Measurements from ENCODE around the gene FAM3B. TPM values are rescaled to one million over a fixed set of nuclear protein-coding genes. Genes with fewer than 3 reads are reported as not detected.

Gene FAM3B
- total and polyA plus RNA-seq, 2 of the 4 experiments (the other 2 are of a cell fraction), result not detected

DNA sequence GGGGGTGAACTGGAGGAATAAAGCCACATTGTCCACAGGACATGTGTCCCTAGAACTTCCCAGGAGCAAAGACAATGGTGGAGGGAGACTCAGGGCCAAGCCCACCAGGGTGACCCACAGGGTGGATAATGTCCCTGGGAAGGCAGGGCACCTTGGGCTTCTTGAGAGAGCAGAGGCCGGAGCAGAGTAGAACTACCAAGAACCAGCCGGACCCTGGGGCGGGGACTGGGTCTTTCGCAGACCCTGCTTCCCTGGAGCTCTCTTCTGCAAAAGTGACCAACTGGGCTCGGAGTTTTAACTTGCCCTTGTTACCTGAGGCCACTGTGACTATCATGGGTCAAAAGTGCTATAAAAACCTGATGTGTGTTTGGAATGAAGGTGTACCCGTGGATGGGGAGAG, 875 bp upstream of the FAM3B start:
- DNase-seq, result no peak
- Histone ChIP-seq H2BK120ac (ENCODE audit: low read depth, low read length) (no peak overlapping the region), H3K4me2 (ENCODE audit: low read depth, low read length) (no peak overlapping the region), H4K5ac (ENCODE audit: low read depth, low read length) (no peak overlapping the region), H3K4ac (ENCODE audit: low read depth, low read length) (no peak overlapping the region), H3K56ac (ENCODE audit: extremely low read depth, insufficient read depth, low read length) (no peak overlapping the region), H2AFZ (replicated peaks; ENCODE audit: low read length, poor library complexity) (no peak overlapping the region), H3K9ac (ENCODE audit: low read depth, low read length) (no peak overlapping the region), H3K4me1 (ENCODE audit: control insufficient read depth, insufficient read depth, low read length) (no peaks in the 10 kb centered on the region), H2BK15ac (ENCODE audit: low read depth, low read length) (no peak overlapping the region), H3K23ac (ENCODE audit: low read depth, low read length) (no peak overlapping the region), H3K27ac (ENCODE audit: insufficient read depth, low read length) (no peak overlapping the region), H2AK9ac (replicated peaks; ENCODE audit: low read depth, low read length, poor library complexity) (no peak overlapping the region), H3K36me3 (ENCODE audit: control insufficient read depth, insufficient read depth, low read length) (no peaks in the 10 kb centered on the region), H3K14ac (replicated peaks; ENCODE audit: low read depth, low read length) (no peak overlapping the region), H4K8ac (ENCODE audit: low read depth in 2 of 2, low read length in 2 of 2) (no peak overlapping the region), H3K79me1 (ENCODE audit: low read depth in 1 of 2, low read length in 2 of 2) (no peaks in the 10 kb centered on the region), H3K27me3 (ENCODE audit: control insufficient read depth, insufficient read depth, low read length) (peaks cover 36% of the 10 kb centered on the region), H3K18ac (ENCODE audit: low read depth, low read length) (no peak overlapping the region), H4K91ac (ENCODE audit: insufficient read depth, low read depth, low read length) (no peak overlapping the region), H4K20me1 (ENCODE audit: insufficient read depth, low read length) (no peaks in the 10 kb centered on the region), H2BK20ac (ENCODE audit: low read depth, low read length) (no peak overlapping the region), H2AK5ac (ENCODE audit: low read depth, low read length) (no peak overlapping the region), H3K9me3 (ENCODE audit: control insufficient read depth, insufficient read depth, low read length) (no peaks in the 10 kb centered on the region), H3K9me1 (ENCODE audit: insufficient read depth, low read length) (no peaks in the 10 kb centered on the region), H3K4me3 (ENCODE audit: insufficient read depth, low read depth, low read length) (no peak overlapping the region), H2BK5ac (ENCODE audit: low read depth, low read length, poor library complexity, severe bottlenecking) (no peak overlapping the region)
- dilution Hi-C loops (cut with HindIII; ENCODE audit: low sequenced_read_pairs, unreplicated experiment) (no loop called here), intact Hi-C loops (cut with micrococcal nuclease) (no loop called here), in situ Hi-C loops (cut with MboI; ENCODE audit: low sequenced_read_pairs) (no loop called here)
- TF ChIP-seq SMC3 (IDR thresholded peaks at IDR 0.05; ENCODE audit: low read depth, low read length) (no peak), FOS (IDR thresholded peaks at IDR 0.05; ENCODE audit: low read depth, low read length) (no peak), ELK1 (IDR thresholded peaks at IDR 0.05; ENCODE audit: borderline replicate concordance, low read depth, low read length) (no peak), CHD1 (IDR thresholded peaks at IDR 0.05; ENCODE audit: low read depth, low read length) (no peak), POLR2A (IDR thresholded peaks at IDR 0.05; ENCODE audit: low read depth, low read length) (no peak), RAD21 (IDR thresholded peaks at IDR 0.05; ENCODE audit: low read length) (no peak), BHLHE40 (IDR thresholded peaks at IDR 0.05; ENCODE audit: low read depth, low read length) (no peak), RFX5 (IDR thresholded peaks at IDR 0.05; ENCODE audit: low read depth, low read length) (no peak), RCOR1 (IDR thresholded peaks at IDR 0.05; ENCODE audit: insufficient replicate concordance, low read length) (no peak), CEBPB (IDR thresholded peaks at IDR 0.05; ENCODE audit: low read depth, low read length) (no peak), MXI1 (IDR thresholded peaks at IDR 0.05; ENCODE audit: borderline replicate concordance, low read depth, low read length) (no peak), MAZ (IDR thresholded peaks at IDR 0.05; ENCODE audit: borderline replicate concordance, low read depth, low read length) (no peak), MAFK (IDR thresholded peaks at IDR 0.05; ENCODE audit: low read depth, low read length) (no peak), NFE2L2 (IDR thresholded peaks at IDR 0.05; ENCODE audit: low read depth, low read length) (no peak), CTCF (conservative IDR thresholded peaks at IDR 0.05; ENCODE audit: low read depth, low read length) (no peak)
- TF ChIP-seq, protein P1, sequence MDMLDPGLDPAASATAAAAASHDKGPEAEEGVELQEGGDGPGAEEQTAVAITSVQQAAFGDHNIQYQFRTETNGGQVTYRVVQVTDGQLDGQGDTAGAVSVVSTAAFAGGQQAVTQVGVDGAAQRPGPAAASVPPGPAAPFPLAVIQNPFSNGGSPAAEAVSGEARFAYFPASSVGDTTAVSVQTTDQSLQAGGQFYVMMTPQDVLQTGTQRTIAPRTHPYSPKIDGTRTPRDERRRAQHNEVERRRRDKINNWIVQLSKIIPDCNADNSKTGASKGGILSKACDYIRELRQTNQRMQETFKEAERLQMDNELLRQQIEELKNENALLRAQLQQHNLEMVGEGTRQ (IDR thresholded peaks at IDR 0.05; ENCODE audit: low read depth, low read length), result no peak
- BruUV-seq (replicated peaks), result no TSS peak
- ChIA-PET POLR2A (ENCODE audit: unreplicated experiment) (no interaction called here), CTCF (no interaction called here)
- no peak for ATAC-seq (ENCODE audit: low read depth)
- WGBS, 2 experiments (ENCODE audit: extremely low coverage in 2 of 2, insufficient read length in 1 of 2), result 94% methylated on average over 3 of the region's 6 CpGs; no CpG with 5 or more reads in 1 of the 2 experiments

All from IMR-90 (cell line).